Stimulated activated effector memory CD8-positive, alpha-beta T cell treated with anti-CD3 and anti-CD28 coated beads, Interleukin-12 subunit alpha, Interleukin-12 subunit beta, amount 100 ng/mL, for 72 hours (primary cell): ENCODE measurements around the gene OR5AL1.
"Not testable (repeated sequence)": the region's sequence is repeated elsewhere in the genome, so short reads cannot be mapped to it uniquely, and the experiment has no call there.

Experiments
- ATAC-seq: fragments of 150-1000 bp; cut with Tn5 transposase; 2 replicates; pipeline ENCODE4 v1.10.0; 2021
- DNase-seq, 2 donors: peaks; one replicate each; pipeline ENCODE4 v3.0.0; 2021 to 2022; ENCODE audit warnings: low spot score in 2 of 2
- H3K27ac Mint-ChIP-seq: one replicate; pipeline ENCODE4 v1.8.0; 2022; ENCODE audit warnings: mild to moderate bottlenecking, mixed read lengths
- H3K36me3 Mint-ChIP-seq: one replicate; pipeline ENCODE4 v1.8.0; 2022; ENCODE audit warnings: mild to moderate bottlenecking, mixed read lengths
- H3K4me1 Mint-ChIP-seq: one replicate; pipeline ENCODE4 v1.8.0; 2022; ENCODE audit warnings: mixed read lengths
- H3K4me3 Mint-ChIP-seq: one replicate; pipeline ENCODE4 v1.8.0; 2022; ENCODE audit warnings: mild to moderate bottlenecking, mixed read lengths
- H3K9me3 Mint-ChIP-seq: one replicate; pipeline ENCODE4 v1.8.0; 2022; ENCODE audit warnings: mixed read lengths

The OR5AL1 gene

DNA sequence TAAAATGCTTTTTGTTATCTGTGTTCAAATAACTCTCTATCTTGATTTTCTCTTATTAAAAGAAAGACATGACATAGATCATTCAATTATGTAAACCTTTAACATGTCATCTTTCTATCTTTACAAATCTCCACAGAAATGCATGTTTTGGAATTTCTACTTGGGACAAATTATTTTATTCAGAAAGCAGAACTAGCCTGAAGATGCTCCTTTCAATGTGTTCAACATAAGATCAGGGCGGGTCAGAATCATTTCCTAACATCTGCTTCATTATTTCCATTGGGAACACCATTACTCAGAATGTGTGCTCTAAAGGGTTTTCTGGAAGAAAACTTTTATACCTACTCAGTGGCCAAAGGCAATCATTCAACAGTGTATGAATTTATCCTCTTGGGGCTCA is at the start of gene OR5AL1:
OR5AL1 (plus strand) TSS at position 301 of the 400 bp plus-strand sequence.
- no peak for DNase-seq
- Mint-ChIP-seq H3K9me3 (peaks cover 13% of the 10 kb centered on the region), H3K27ac (no peak within 1 kb of the TSS), H3K4me3 (no peak within 1 kb of the TSS), H3K36me3 (no peaks in the 10 kb centered on the region), H3K4me1 (no peaks in the 10 kb centered on the region)
- no peak for ATAC-seq

DNA sequence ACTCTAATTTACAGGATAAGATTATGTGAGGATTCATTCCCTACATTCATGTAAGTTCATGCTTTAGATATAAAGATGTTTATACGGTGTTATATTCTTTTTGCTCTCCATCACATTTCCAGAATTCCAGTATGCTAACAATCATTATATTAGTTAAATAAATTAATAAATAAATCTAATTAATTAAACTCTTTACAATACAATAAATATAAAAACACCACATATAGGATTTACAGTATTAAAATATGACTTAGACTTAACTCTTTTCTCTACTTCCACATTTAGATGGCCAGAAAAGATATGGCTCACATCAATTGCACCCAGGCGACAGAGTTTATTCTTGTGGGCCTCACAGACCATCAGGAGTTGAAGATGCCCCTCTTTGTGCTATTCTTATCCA is 37.2 kb upstream of the OR5AL1 start, which contains the start of gene OR8U1:
OR8U1 (plus strand) TSS at position 301 of the 400 bp plus-strand sequence; CDS start at position 301, 0 bp downstream.
- Mint-ChIP-seq H3K9me3 (peaks cover 22% of the 10 kb centered on the region), H3K27ac (no peak within 1 kb of the TSS), H3K36me3 (no peaks in the 10 kb centered on the region), H3K4me1 (no peaks in the 10 kb centered on the region), H3K4me3 (no peak within 1 kb of the TSS)
- ATAC-seq, result no peak
- DNase-seq, result no peak

DNA sequence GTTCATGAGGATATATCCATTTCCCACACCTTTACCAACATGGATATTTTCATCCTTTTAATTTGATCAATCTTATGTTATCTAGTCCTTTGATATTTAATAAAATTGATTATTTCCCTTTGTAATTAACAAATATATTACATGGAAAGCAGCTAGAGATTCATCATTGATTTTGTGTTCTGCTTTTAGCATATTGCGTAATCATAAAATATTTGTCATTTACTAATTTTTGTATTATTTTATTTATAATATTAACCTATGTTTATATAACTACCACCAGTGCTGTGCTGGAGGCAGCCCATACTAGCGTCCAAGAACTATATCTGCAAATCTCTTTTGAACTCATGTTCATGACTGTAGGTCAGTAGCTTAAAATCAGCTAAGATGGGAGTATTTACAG is 32.4 kb upstream of the OR5AL1 start:
- H3K27ac Mint-ChIP-seq, result no peak overlapping the region
- no peaks in the 10 kb centered on the region for H3K36me3 Mint-ChIP-seq
- no peak overlapping the region for H3K4me3 Mint-ChIP-seq
- ATAC-seq, result no peak
- DNase-seq, result no peak
- H3K9me3 Mint-ChIP-seq, result peaks cover 22% of the 10 kb centered on the region
- H3K4me1 Mint-ChIP-seq, result no peaks in the 10 kb centered on the region

DNA sequence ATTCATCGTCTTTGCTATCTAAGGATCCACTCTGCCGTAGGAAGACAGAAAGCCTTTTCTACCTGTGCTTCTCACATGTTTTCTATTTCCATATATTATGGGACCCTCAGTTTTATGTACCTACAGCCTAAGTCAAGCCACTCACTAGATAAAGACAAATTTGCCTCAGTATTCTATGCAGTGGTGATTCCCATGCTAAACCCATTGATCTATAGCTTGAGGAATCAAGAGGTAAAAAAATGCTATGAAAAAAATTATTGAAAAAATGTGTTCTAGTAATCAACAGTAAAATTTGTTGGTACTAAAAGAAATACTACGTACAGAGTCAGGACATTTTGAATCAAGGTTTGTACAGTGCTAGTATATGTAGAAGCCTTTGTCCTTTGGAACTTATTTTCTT is 18.1 kb upstream of the OR5AL1 start:
- no peaks in the 10 kb centered on the region for H3K4me1 Mint-ChIP-seq
- H3K9me3 Mint-ChIP-seq, result peaks cover 8% of the 10 kb centered on the region
- no peak overlapping the region for H3K27ac Mint-ChIP-seq
- ATAC-seq (no peak), DNase-seq (no peak)
- H3K4me3 Mint-ChIP-seq, result no peak overlapping the region
- no peaks in the 10 kb centered on the region for H3K36me3 Mint-ChIP-seq

DNA sequence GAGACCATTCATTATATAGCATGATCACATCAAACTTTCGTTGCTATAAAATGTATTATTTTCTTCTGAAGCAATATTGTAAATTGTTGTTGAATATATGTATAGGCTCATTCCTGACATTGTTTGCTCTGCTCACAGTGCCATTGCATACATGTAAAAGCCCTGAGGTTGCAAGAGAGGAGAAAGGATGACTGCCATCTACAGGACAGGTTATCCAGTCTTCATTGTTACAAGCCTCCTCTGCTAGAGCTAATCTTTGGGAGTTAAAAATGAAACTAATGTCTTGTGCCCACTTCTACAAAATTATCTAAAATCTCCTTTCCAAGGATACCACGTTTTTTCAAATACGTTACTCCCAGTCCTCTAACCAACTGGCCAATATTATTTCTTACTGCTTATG is 16.4 kb upstream of the OR5AL1 start:
- H3K4me3 Mint-ChIP-seq, result no peak overlapping the region
- H3K27ac Mint-ChIP-seq, result no peak overlapping the region
- H3K36me3 Mint-ChIP-seq, result no peaks in the 10 kb centered on the region
- DNase-seq, result no peak
- peaks cover 8% of the 10 kb centered on the region for H3K9me3 Mint-ChIP-seq
- ATAC-seq, result no peak
- H3K4me1 Mint-ChIP-seq, result no peaks in the 10 kb centered on the region

DNA sequence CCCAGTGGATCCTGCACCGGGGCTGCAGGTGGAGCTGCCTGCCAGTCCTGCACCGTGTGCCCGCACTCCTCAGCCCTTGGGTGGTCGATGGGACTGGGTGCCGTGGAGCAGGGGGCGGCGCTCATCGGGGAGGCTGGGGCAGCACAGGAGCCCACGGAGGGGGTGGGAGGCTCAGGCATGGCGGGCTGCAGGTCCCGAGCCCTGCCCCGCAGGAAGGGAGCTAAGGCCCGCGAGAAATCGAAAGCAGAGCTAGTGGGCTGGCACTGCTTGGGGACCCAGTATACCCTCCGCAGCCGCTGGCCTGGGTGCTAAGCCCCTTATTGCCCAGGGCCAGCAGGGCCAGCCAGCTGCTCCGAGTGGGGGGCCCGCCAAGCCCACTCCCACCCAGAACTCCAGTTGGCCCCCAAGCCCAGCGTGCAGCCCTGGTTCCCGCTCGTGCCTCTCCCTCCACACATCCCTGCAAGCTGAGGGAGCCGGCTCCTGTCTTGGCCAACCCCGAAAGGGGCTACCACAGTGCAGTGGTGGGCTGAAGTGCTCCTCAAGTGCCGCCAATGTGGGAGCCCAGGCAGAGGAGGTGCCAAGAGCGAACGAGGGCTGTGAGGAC is 10.5 kb upstream of the OR5AL1 start:
- ATAC-seq, DNase-seq, H3K9me3 Mint-ChIP-seq, H3K36me3 Mint-ChIP-seq, H3K4me1 Mint-ChIP-seq, H3K27ac Mint-ChIP-seq, H3K4me3 Mint-ChIP-seq: not testable (repeated sequence)

DNA sequence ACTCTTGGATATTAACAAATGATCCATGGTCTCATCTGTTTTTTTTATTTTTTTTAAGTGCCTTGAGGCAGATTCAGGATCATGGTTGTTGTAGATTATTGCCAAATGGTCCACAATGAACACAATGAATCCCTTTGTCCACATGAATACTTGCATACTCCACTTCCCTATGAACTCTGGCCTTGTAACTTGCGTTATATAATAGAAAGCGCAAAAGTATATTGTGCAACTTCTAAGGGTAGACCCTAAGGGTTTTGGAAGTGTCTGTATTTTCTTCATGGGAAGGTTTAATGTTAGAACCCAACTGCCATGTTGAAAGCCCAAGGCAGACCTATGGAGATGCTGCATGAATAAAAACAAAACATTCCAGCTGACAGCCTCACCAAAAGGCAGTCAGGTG is 8.1 kb upstream of the OR5AL1 start:
- H3K4me1 Mint-ChIP-seq, result no peaks in the 10 kb centered on the region
- no peaks in the 10 kb centered on the region for H3K36me3 Mint-ChIP-seq
- H3K9me3 Mint-ChIP-seq, result peaks cover 14% of the 10 kb centered on the region
- no peak for ATAC-seq
- no peak overlapping the region for H3K27ac Mint-ChIP-seq
- DNase-seq, result no peak
- no peak overlapping the region for H3K4me3 Mint-ChIP-seq

DNA sequence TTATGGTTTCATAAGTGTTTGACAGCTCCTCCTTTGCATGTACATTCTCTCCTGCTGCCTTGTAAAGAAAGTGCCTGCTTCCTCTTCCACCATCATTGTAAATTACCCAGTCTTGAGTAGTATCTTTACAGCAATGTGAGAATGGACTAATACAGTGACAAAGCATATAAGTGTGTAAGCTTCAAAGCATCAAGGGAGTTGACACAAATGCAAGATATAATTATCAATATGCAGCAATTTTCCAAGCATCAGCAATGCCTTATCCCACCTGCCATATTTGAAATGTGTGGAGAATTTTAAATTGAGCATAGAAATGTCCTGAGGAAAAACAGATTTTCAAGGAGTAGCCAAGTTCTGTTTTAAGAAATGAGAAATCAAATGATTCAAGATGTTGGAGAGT is 1.7 kb upstream of the OR5AL1 start:
- H3K36me3 Mint-ChIP-seq, result no peaks in the 10 kb centered on the region
- DNase-seq (no peak), ATAC-seq (no peak)
- H3K4me1 Mint-ChIP-seq, result no peaks in the 10 kb centered on the region
- no peak overlapping the region for H3K4me3 Mint-ChIP-seq
- peaks cover 16% of the 10 kb centered on the region for H3K9me3 Mint-ChIP-seq
- H3K27ac Mint-ChIP-seq, result no peak overlapping the region

DNA sequence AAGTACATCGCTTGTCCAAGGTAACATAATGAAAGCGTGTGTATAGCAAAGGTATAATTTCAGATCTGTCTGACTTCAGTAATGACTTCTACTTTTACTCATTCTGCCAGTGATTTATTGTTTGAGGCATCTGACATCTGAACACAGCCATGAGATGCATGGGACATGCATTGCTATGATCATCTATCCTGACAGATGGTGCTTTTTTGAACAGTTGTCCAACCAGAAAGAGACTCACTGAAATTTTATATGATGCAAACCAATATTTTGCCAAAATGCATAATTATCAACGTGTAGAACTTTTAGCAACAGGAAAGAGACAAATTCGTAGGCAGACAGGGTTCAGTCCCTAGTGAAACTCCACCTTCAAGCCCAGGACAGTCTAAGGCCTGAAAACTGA is 41.0 kb downstream of the OR5AL1 start:
- peaks cover 14% of the 10 kb centered on the region for H3K9me3 Mint-ChIP-seq
- no peak overlapping the region for H3K27ac Mint-ChIP-seq
- DNase-seq (no peak), ATAC-seq (no peak)
- H3K4me3 Mint-ChIP-seq, result no peak overlapping the region
- no peaks in the 10 kb centered on the region for H3K36me3 Mint-ChIP-seq
- no peaks in the 10 kb centered on the region for H3K4me1 Mint-ChIP-seq

DNA sequence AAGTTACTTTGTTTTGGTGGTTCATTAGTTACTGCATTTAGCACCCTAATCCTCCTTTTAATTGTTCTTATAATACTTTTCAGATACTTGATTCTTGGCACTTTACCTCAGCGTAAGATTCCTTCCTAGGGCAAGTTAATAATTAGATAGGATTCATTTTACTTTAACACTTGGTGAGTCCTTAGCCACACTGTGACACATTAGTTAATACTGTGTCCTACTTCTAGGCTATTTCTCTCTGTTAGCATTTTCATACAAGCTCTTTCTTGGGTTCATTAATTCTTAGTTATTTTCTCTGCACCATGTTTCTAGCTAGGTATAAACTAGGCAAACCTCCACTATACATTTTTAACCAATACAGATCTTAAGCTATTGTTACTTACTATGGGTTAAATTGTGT is 44.6 kb downstream of the OR5AL1 start:
- no peak for DNase-seq
- no peaks in the 10 kb centered on the region for H3K4me1 Mint-ChIP-seq
- H3K27ac Mint-ChIP-seq, result no peak overlapping the region
- ATAC-seq, result no peak
- no peak overlapping the region for H3K4me3 Mint-ChIP-seq
- peaks cover 8% of the 10 kb centered on the region for H3K9me3 Mint-ChIP-seq
- no peaks in the 10 kb centered on the region for H3K36me3 Mint-ChIP-seq
